Heart left ventricle (tissue), 16 donors: ENCODE data around the gene PDE5A. TPM values are rescaled to one million over a fixed set of nuclear protein-coding genes. Genes with fewer than 3 reads are reported as not detected.
A peak's percentile ranks its signal among the peaks of the same experiment; 100 is the strongest.

Experiments
- ATAC-seq, 4 donors: fragments of 200-7000 bp; cut with Tn5 transposase; one replicate each; pipeline ENCODE4 v1.9.1; 2020 to 2022; ENCODE audit warnings: moderate library complexity in 4 of 4, mild to moderate bottlenecking in 3 of 4, moderate number of reproducible peaks in 1 of 4
- DNase-seq, 5 donors: peaks; one replicate each; pipeline ENCODE4 v3.0.0-alpha.2; 2020
- H3K27ac ChIP-seq, 12 donors: fragments of 200-600 bp; sonication (generic) in 4 of 12; one replicate each; pipeline versions ENCODE4 v1.5.0 to v1.8.0; 2016 to 2022; ENCODE audit warnings: mild to moderate bottlenecking in 2 of 12
- H3K27me3 ChIP-seq, 9 donors: fragments of 200-600 bp; sonication (generic) in 2 of 9; one replicate each; pipeline versions ENCODE4 v1.5.1 to v1.8.0; 2016 to 2022; ENCODE audit warnings: mild to moderate bottlenecking in 3 of 9
- H3K36me3 ChIP-seq, 9 donors: fragments of 200-600 bp; sonication (generic) in 2 of 9; one replicate each; pipeline versions ENCODE4 v1.5.0 to v1.8.0; 2018 to 2022; ENCODE audit warnings: mild to moderate bottlenecking in 2 of 9
- H3K4me1 ChIP-seq, 12 donors: fragments of 200-600 bp; sonication (generic) in 4 of 12; one replicate each; pipeline versions ENCODE4 v1.5.0 to v1.8.0; 2016 to 2022; ENCODE audit warnings: mild to moderate bottlenecking in 3 of 12
- H3K4me3 ChIP-seq, 12 donors: fragments of 200-600 bp; sonication (generic) in 4 of 12; one replicate each; pipeline versions ENCODE4 v1.5.0 to v1.8.0; 2017 to 2022; ENCODE audit warnings: mild to moderate bottlenecking in 9 of 12, moderate library complexity in 4 of 12
- H3K9me3 ChIP-seq, 12 donors: fragments of 200-600 bp; sonication (generic) in 4 of 12; one replicate each; pipeline versions ENCODE4 v1.5.0 to v1.8.0; 2016 to 2022; ENCODE audit warnings: mild to moderate bottlenecking in 1 of 12
- POLR2A ChIP-seq, 2 donors: fragments of 450-650 bp; IDR thresholded peaks; one replicate each; pipeline ENCODE4 v1.6.1; 2017; ENCODE audit warnings: antibody characterized with exemption in 2 of 2, mild to moderate bottlenecking in 2 of 2, moderate library complexity in 2 of 2
- WGBS, 4 donors: extraction: QIAGEN DNeasy Blood & Tissue Kit in 2 of 4; methylation state at CpG; one replicate each; pipeline versions ENCODE4 v1.1.5 to v1.1.7; 2013 to 2018; 5-methylcytosine and 5-hydroxymethylcytosine counted together
- intact Hi-C, 10 donors: fragments of 100-400 bp; cut with DNase I; formaldehyde crosslinking; loops; one replicate each; pipeline versions ENCODE4 v1.11.1 to v1.14.2; 2022
- polyA plus RNA-seq, 2 donors: library from polyadenylated mRNA; stranded (reverse); fragments of 200-250 nt; gene quantifications; one replicate each; pipeline ENCODE4 v1.2.3, GENCODE V29; 2013
- total RNA-seq, 9 donors: library from RNA; depleted of rRNA in 2 of 9; stranded (reverse); fragments of >200 nt in 2 of 9; fragmentation: NEBNext Ultra II Directional in 3 of 9; extraction: Animal tissue kit (Norgen Biotek cat#: 25700) in 3 of 9; gene quantifications; one replicate each; pipeline versions ENCODE4 v1.1.0 to v1.2.4, GENCODE V29; 2016 to 2023
- TF ChIP-seq, protein P1 (sequence below), 12 donors: fragments of 200-600 bp; sonication (generic) in 4 of 12; IDR thresholded peaks; one replicate each; pipeline versions ENCODE4 v1.5.0 to v1.8.0; 2018 to 2022; ENCODE audit warnings: antibody characterized with exemption in 12 of 12, mild to moderate bottlenecking in 5 of 12
- donor health status: ischemic (EF 13 %, LVEDD 7.1; RV severe dilation, severe dysfunction).
- donor health status: healthy with polysubstance abuse.
- donor health status: DM: no; HTN: yes; CAD: no.
- donor health status: DM: no; HTN: no; CAD: no.
- donor health status: ischemic (EF 25% LVEDD 6.9; RV normal size, moderate dysfunction).
- donor health status: ischemic (EF 25% LVEDD 5.7; RV mildly dilated, moderate dysfunction).
- donor health status: healthy.
- donor health status: DM: yes; HTN: yes; CAD: no.
- donor health status: ischemic (EF 35%, LVEDD 5.7; RV mildly dilated, moderate dysfunction).
- donor health status: nonischemic (EF 11% LVEDD 7.7; RV severe dilation, severe dysfunction).
- donor health status: DM: yes; HTN: yes; CAD: no.
- donor health status: PGD.
- donor health status: ischemic (EF 29% LVEDD 5.4; RV normal size, mild dysfunction).
- donor health status: nonischemic (EF 23%, LVEDD 6.1; RV moderate dilation, normal function).

PDE5A gene
- total and polyA plus RNA-seq, 11 donors, result 1.6 to 20.6 (median 7.3) TPM

DNA sequence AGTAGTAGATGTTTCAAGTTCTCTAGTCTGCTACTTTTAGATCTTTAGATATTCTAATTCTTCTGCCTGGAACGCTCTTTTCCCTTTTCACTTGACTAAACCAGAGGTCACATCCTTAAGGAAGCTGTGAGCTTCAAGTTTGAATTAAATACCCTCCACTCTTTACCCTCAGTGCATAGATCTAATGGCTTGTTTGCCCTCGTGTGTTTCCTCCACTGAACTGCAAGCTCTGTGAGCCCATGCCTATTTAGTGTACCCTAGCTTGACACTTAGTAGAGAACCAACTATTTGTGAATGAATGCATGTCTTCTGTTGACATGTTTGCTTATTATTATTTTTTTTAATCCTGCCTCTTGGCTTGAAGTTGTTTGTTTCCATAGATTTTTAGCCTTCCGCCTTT lies 138.3 kb downstream of the PDE5A start:
- H3K36me3 ChIP-seq, result peaks cover 0 to 25% (median 13%) of the 10 kb centered on the region in 9 donors
- intact Hi-C loops, result loop anchor here in 4 of 10 donors (5.0 to 10.0 kb wide), 2 partner anchors 176 to 178 kb away; no protein-coding TSS in a partner anchor
- H3K4me3 ChIP-seq, result no peak overlapping the region
- WGBS, 4 donors, result 57 to 64% (median 62%) methylated on average over 3 of the region's 3 CpGs
- DNase-seq (no peak), ATAC-seq (peak in 2 of 4 donors; percentile 39 to 66)
- no peaks in the 10 kb centered on the region for H3K27me3 ChIP-seq
- no peaks in the 10 kb centered on the region for H3K9me3 ChIP-seq
- H3K4me1 ChIP-seq, result no peaks in the 10 kb centered on the region
- no peak for TF ChIP-seq POLR2A (IDR thresholded peaks at IDR 0.05)
- TF ChIP-seq, protein P1, sequence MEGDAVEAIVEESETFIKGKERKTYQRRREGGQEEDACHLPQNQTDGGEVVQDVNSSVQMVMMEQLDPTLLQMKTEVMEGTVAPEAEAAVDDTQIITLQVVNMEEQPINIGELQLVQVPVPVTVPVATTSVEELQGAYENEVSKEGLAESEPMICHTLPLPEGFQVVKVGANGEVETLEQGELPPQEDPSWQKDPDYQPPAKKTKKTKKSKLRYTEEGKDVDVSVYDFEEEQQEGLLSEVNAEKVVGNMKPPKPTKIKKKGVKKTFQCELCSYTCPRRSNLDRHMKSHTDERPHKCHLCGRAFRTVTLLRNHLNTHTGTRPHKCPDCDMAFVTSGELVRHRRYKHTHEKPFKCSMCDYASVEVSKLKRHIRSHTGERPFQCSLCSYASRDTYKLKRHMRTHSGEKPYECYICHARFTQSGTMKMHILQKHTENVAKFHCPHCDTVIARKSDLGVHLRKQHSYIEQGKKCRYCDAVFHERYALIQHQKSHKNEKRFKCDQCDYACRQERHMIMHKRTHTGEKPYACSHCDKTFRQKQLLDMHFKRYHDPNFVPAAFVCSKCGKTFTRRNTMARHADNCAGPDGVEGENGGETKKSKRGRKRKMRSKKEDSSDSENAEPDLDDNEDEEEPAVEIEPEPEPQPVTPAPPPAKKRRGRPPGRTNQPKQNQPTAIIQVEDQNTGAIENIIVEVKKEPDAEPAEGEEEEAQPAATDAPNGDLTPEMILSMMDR (IDR thresholded peaks at IDR 0.05), result peak in 5 of 12 donors; percentile 15 to 39 (median 21)
- H3K27ac ChIP-seq, result no peak overlapping the region

DNA sequence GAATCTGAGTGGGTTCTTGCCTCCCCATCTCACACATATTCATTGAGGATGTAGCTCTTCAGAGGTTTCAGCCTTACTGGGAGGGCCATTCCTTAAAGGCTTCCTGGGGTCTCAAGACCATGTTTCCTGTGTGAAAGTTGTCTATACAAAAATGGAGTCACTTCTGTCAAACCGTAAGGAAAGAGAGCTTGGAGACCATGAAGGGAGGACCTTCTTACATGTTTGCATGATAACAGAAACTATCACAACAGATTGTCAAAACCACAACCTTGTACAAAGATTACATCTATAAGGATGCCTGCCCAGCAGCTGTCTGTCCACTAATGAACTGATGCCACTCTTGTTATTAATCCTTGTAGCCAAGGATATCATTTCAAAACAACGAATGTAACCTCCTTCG lies 139.3 kb downstream of the PDE5A start:
- Histone ChIP-seq H3K4me3 (no peak overlapping the region), H3K36me3 (peaks cover 0 to 15% (median 2%) of the 10 kb centered on the region in 9 donors), H3K27me3 (no peaks in the 10 kb centered on the region), H3K9me3 (no peaks in the 10 kb centered on the region), H3K27ac (no peak overlapping the region), H3K4me1 (no peaks in the 10 kb centered on the region)
- no peak for DNase-seq
- intact Hi-C loops, result no loop called here
- 81 to 82% (median 82%) methylated on average over 3 of the region's 3 CpGs for WGBS, 4 donors
- TF ChIP-seq POLR2A (IDR thresholded peaks at IDR 0.05), result no peak
- TF ChIP-seq, protein P1 (IDR thresholded peaks at IDR 0.05), result no peak
- no peak for ATAC-seq

DNA sequence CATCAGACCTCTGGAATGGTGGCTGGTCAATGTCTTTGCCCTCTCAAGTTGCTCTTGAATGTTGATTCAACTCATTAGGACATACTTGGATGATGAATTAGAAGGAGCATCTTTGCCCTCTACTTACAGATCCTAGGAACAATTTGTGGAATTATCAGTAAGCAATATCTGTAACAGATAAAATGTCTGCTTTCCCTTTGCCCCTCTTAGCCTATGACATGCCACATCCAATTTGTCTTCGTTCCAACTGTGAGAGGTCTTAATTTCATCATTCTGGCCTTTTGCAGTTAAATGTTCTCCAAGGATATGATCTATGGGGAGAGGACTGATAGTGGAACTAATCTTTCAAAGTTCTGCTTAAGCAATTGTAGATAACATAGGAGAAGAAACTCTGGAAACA lies 148.3 kb downstream of the PDE5A start:
- WGBS, 4 donors, result 96 to 100% (median 98%) methylated on average over 1 of the region's 1 CpG
- Histone ChIP-seq H3K27ac (no peak overlapping the region), H3K36me3 (peaks cover 0 to 39% (median 18%) of the 10 kb centered on the region in 9 donors), H3K27me3 (no peaks in the 10 kb centered on the region), H3K4me3 (no peak overlapping the region), H3K9me3 (no peaks in the 10 kb centered on the region), H3K4me1 (peaks cover 0 to 13% (median 0%) of the 10 kb centered on the region in 12 donors)
- intact Hi-C loops, result no loop called here
- TF ChIP-seq, protein P1 (IDR thresholded peaks at IDR 0.05), result no peak
- TF ChIP-seq POLR2A (IDR thresholded peaks at IDR 0.05), result no peak
- ATAC-seq, result no peak
- no peak for DNase-seq

DNA sequence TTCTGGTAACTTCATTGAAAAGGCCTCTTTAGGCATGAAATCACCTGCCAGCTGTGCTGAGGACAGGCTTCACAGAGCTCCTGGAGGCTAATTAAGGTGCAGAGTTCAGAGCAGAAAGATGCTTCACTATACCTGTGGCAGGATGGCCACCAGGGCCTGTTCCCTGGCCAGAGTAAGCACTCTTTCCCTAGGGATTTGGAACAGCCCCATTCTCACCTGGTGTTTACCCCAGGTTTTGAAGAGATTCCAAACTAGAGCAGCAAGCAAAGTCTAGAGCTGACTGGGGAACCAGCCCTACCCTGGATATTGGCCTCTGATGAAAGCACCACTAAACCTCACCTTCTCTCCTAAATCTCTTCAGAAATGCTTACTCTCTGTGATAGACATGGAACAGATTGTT lies 148.8 kb downstream of the PDE5A start:
- H3K4me3 ChIP-seq, result no peak overlapping the region
- H3K9me3 ChIP-seq, result no peaks in the 10 kb centered on the region
- ATAC-seq, result no peak
- H3K27me3 ChIP-seq, result no peaks in the 10 kb centered on the region
- TF ChIP-seq, protein P1 (IDR thresholded peaks at IDR 0.05), result no peak
- no peak for TF ChIP-seq POLR2A (IDR thresholded peaks at IDR 0.05)
- no peak overlapping the region for H3K27ac ChIP-seq
- no peak for DNase-seq
- H3K4me1 ChIP-seq, result peaks cover 0 to 13% (median 0%) of the 10 kb centered on the region in 12 donors
- peaks cover 0 to 42% (median 22%) of the 10 kb centered on the region in 9 donors for H3K36me3 ChIP-seq
- intact Hi-C loops, result no loop called here
